ENCODE results near the gene KLHL5.

KLHL5 gene

DNA sequence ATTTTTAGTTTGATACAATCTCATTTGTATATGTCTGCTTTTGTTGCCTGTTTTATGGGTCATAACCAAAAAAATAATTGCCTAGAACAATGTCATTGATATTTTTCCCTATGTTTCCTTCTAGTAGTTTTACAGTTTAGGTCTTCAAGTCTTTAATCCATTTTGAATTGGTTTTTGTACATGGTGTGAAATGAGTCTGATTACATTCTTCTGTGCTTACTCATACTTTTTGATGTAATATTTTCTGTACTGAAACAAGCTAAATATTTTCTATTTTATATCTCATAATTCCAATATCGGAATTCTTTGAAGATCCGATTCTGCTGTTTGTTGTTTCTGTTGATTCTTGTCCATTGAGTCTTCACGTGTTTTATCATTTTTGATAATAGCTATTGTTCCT is 40.4 kb upstream of the KLHL5 start:
- H3K27me3 ChIP-seq (ENCODE audit: insufficient read depth, low read length, poor library complexity, severe bottlenecking): no peaks in the 10 kb centered on the region

DNA sequence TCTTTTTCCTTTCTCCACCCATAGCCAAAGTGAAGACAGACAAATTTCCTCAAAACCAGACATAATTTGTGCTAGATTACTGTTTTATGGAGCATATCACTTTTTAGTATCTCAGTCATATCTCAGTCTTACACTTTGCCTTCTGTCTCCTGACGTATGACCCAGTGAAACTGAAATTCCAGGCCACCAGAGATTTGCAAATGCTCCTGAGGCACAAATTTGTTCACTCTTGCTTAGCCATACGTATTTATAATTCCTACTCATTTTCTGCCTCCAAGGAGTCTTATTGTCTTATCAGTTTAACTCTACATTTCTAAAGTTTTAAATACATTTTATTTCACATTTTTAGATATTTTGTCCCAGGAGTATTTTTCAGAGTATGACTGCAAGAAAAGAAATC is 39.8 kb upstream of the KLHL5 start:
- no peaks in the 10 kb centered on the region for H3K36me3 ChIP-seq (ENCODE audit: insufficient read depth, low read length)
- H3F3A ChIP-seq (ENCODE audit: low read depth): peaks cover 11% of the 10 kb centered on the region
- no peaks in the 10 kb centered on the region for H3K79me2 ChIP-seq (ENCODE audit: insufficient read depth, low read length)
- no peaks in the 10 kb centered on the region for H3K9me2 ChIP-seq (replicated peaks; ENCODE audit: low read depth, low read length)
- H3K9me3 ChIP-seq (ENCODE audit: insufficient read depth, low read depth, low read length): peaks cover 4% of the 10 kb centered on the region; the same call in 1 of the 2 replicates
- peaks cover 12% of the 10 kb centered on the region for H3K4me1 ChIP-seq (ENCODE audit: insufficient read depth, low read length, poor library complexity, severe bottlenecking)
- H3K4me3 ChIP-seq (ENCODE audit: low read length, poor library complexity, severe bottlenecking): no peak overlapping the region
- no peak overlapping the region for H2AFZ ChIP-seq (ENCODE audit: low read length)
- H4K20me1 ChIP-seq (ENCODE audit: insufficient read depth, low read length, poor library complexity, severe bottlenecking): no peaks in the 10 kb centered on the region
- no peak overlapping the region for H3K9ac ChIP-seq (ENCODE audit: low read depth, low read length, poor library complexity, severe bottlenecking)
- TF ChIP-seq, protein P1, sequence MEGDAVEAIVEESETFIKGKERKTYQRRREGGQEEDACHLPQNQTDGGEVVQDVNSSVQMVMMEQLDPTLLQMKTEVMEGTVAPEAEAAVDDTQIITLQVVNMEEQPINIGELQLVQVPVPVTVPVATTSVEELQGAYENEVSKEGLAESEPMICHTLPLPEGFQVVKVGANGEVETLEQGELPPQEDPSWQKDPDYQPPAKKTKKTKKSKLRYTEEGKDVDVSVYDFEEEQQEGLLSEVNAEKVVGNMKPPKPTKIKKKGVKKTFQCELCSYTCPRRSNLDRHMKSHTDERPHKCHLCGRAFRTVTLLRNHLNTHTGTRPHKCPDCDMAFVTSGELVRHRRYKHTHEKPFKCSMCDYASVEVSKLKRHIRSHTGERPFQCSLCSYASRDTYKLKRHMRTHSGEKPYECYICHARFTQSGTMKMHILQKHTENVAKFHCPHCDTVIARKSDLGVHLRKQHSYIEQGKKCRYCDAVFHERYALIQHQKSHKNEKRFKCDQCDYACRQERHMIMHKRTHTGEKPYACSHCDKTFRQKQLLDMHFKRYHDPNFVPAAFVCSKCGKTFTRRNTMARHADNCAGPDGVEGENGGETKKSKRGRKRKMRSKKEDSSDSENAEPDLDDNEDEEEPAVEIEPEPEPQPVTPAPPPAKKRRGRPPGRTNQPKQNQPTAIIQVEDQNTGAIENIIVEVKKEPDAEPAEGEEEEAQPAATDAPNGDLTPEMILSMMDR (conservative IDR thresholded peaks at IDR 0.05; ENCODE audit: low read length): no peak
- TF ChIP-seq EZH2phosphoT487 (IDR thresholded peaks at IDR 0.05; ENCODE audit: borderline replicate concordance): no peak
- no peaks in the 10 kb centered on the region for H3K27me3 ChIP-seq (ENCODE audit: insufficient read depth, low read length, poor library complexity, severe bottlenecking)
- H3K4me2 ChIP-seq (ENCODE audit: low read depth, low read length, poor library complexity, severe bottlenecking): no peak overlapping the region

More for the DNA sequence above, 40.4 kb upstream of the KLHL5 start:
- no peaks in the 10 kb centered on the region for H4K20me1 ChIP-seq (ENCODE audit: insufficient read depth, low read length, poor library complexity, severe bottlenecking)
- peaks cover 10% of the 10 kb centered on the region for H3K4me1 ChIP-seq (ENCODE audit: insufficient read depth, low read length, poor library complexity, severe bottlenecking)
- no peak overlapping the region for H2AFZ ChIP-seq (ENCODE audit: low read length)
- H3F3A ChIP-seq (ENCODE audit: low read depth): peaks cover 7% of the 10 kb centered on the region
- TF ChIP-seq, protein P1 (conservative IDR thresholded peaks at IDR 0.05; ENCODE audit: low read length): no peak
- no peak for TF ChIP-seq EZH2phosphoT487 (IDR thresholded peaks at IDR 0.05; ENCODE audit: borderline replicate concordance)
- H3K36me3 ChIP-seq (ENCODE audit: insufficient read depth, low read length): no peaks in the 10 kb centered on the region
- no peak overlapping the region for H3K4me2 ChIP-seq (ENCODE audit: low read depth, low read length, poor library complexity, severe bottlenecking)
- no peak overlapping the region for H3K9ac ChIP-seq (ENCODE audit: low read depth, low read length, poor library complexity, severe bottlenecking)
- H3K79me2 ChIP-seq (ENCODE audit: insufficient read depth, low read length): no peaks in the 10 kb centered on the region
- no peaks in the 10 kb centered on the region for H3K9me2 ChIP-seq (replicated peaks; ENCODE audit: low read depth, low read length)
- no peak overlapping the region for H3K4me3 ChIP-seq (ENCODE audit: low read length, poor library complexity, severe bottlenecking)
- peaks cover 4% of the 10 kb centered on the region; the same call in 1 of the 2 replicates for H3K9me3 ChIP-seq (ENCODE audit: insufficient read depth, low read depth, low read length)

DNA sequence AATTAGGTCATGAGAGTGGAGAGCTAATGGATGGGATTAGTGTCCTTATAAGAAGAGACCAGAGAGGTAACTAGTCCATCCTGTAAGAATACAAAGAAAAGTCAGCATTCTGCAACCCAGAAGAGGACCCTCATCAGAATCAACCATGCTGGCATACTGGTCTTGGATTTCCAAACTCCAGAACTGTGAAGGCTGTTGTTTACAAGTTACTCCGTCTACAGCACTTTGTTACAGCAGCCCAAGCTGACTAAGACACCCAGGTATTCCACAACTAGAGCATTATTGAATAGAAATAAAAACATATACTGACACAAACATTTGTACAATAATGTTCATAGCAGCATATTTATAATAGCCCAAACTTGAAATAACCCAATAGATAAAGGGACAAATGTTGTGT is 39.0 kb upstream of the KLHL5 start:
- peaks cover 12% of the 10 kb centered on the region for H3F3A ChIP-seq (ENCODE audit: low read depth)
- H3K9me2 ChIP-seq (replicated peaks; ENCODE audit: low read depth, low read length): no peaks in the 10 kb centered on the region
- H4K20me1 ChIP-seq (ENCODE audit: insufficient read depth, low read length, poor library complexity, severe bottlenecking): no peaks in the 10 kb centered on the region
- no peak overlapping the region for H3K9ac ChIP-seq (ENCODE audit: low read depth, low read length, poor library complexity, severe bottlenecking)
- TF ChIP-seq, protein P1 (conservative IDR thresholded peaks at IDR 0.05; ENCODE audit: low read length): no peak
- no peak for TF ChIP-seq EZH2phosphoT487 (IDR thresholded peaks at IDR 0.05; ENCODE audit: borderline replicate concordance)
- H3K79me2 ChIP-seq (ENCODE audit: insufficient read depth, low read length): peaks cover 2% of the 10 kb centered on the region; the same call in 1 of the 2 replicates
- H3K4me1 ChIP-seq (ENCODE audit: insufficient read depth, low read length, poor library complexity, severe bottlenecking): peaks cover 20% of the 10 kb centered on the region
- no peaks in the 10 kb centered on the region for H3K36me3 ChIP-seq (ENCODE audit: insufficient read depth, low read length)
- peaks cover 4% of the 10 kb centered on the region; the same call in 1 of the 2 replicates for H3K9me3 ChIP-seq (ENCODE audit: insufficient read depth, low read depth, low read length)
- no peak overlapping the region for H3K4me2 ChIP-seq (ENCODE audit: low read depth, low read length, poor library complexity, severe bottlenecking)
- no peak overlapping the region for H2AFZ ChIP-seq (ENCODE audit: low read length)
- H3K27me3 ChIP-seq (ENCODE audit: insufficient read depth, low read length, poor library complexity, severe bottlenecking): no peaks in the 10 kb centered on the region
- no peak overlapping the region for H3K4me3 ChIP-seq (ENCODE audit: low read length, poor library complexity, severe bottlenecking)

All from Loucy (cell line).